GM12878 (cell line): Measurements from ENCODE around the gene PPP1R14B. TPM values are rescaled to one million over a fixed set of nuclear protein-coding genes. Genes with fewer than 3 reads are reported as not detected.

Experiments
- ATF3 ChIP-seq: IDR thresholded peaks from 2 replicates; pipeline ENCODE4 v1.6.1; 2011; ENCODE audit warnings: low read depth, mild to moderate bottlenecking, low read length, moderate library complexity, borderline replicate concordance; ENCODE audit errors: extremely low read depth
- CEBPB ChIP-seq, 2 experiments: fragments of 150-350 bp in 1 of 2; IDR thresholded peaks; 2 replicates each; pipeline ENCODE4 v1.6.1; 2012 to 2014; ENCODE audit warnings: low read depth in 2 of 2, low read length in 2 of 2, borderline replicate concordance in 1 of 2, inconsistent platforms in 1 of 2
- CHD1 ChIP-seq: IDR thresholded peaks from 2 replicates; pipeline ENCODE4 v1.6.1; 2012; ENCODE audit warnings: low read depth, low read length, improper control_type of control experiment
- E2F4 ChIP-seq: IDR thresholded peaks from 2 replicates; pipeline ENCODE4 v1.6.1; 2012; ENCODE audit warnings: low read depth, low read length, improper control_type of control experiment
- EED ChIP-seq: sonication (generic); IDR thresholded peaks from 2 replicates; pipeline ENCODE4 v1.6.1; 2016; ENCODE audit warnings: antibody characterized with exemption, low read depth
- EGR1 ChIP-seq, 2 experiments: IDR thresholded peaks; 1 replicate in 1 of 2; 2 replicates in 1 of 2; pipeline ENCODE4 v1.6.1; 2011 to 2012; ENCODE audit warnings: low read depth in 2 of 2, low read length in 2 of 2, borderline replicate concordance in 1 of 2, mild to moderate bottlenecking in 1 of 2, moderate library complexity in 1 of 2
- ESRRA ChIP-seq: IDR thresholded peaks from 2 replicates; pipeline ENCODE4 v1.6.1; 2012; ENCODE audit warnings: mild to moderate bottlenecking, low read length, improper control_type of control experiment
- PAX5 ChIP-seq: IDR thresholded peaks from 2 replicates; pipeline ENCODE4 v1.6.1; 2011; ENCODE audit warnings: low read depth, low read length, borderline replicate concordance
- PBX3 ChIP-seq: IDR thresholded peaks from 2 replicates; pipeline ENCODE4 v1.6.1; 2011; ENCODE audit warnings: mild to moderate bottlenecking, low read depth, low read length, moderate library complexity; ENCODE audit not compliant: insufficient replicate concordance
- POLR2AphosphoS5 ChIP-seq: IDR thresholded peaks from 2 replicates; pipeline ENCODE4 v1.6.1; 2011; ENCODE audit warnings: mild to moderate bottlenecking, low read length, inconsistent platforms
- POU2F2 ChIP-seq: IDR thresholded peaks from 3 replicates; pipeline ENCODE4 v1.6.1; 2011; ENCODE audit warnings: low read depth, mild to moderate bottlenecking, low read length, borderline replicate concordance
- REST ChIP-seq: IDR thresholded peaks from 2 replicates; pipeline ENCODE4 v1.6.1; 2012; ENCODE audit warnings: mild to moderate bottlenecking, low read depth, low read length
- TBL1XR1 ChIP-seq: IDR thresholded peaks from 2 replicates; pipeline ENCODE4 v1.6.1; 2012; ENCODE audit warnings: low read depth, low read length, improper control_type of control experiment
- ZBED1 ChIP-seq: IDR thresholded peaks from 2 replicates; pipeline ENCODE4 v1.6.1; 2016; ENCODE audit warnings: borderline replicate concordance
- ZBTB33 ChIP-seq: fragments of 450-650 bp; IDR thresholded peaks from 2 replicates; pipeline ENCODE4 v1.6.1; 2017; ENCODE audit warnings: mild to moderate bottlenecking
- polyA plus RNA-seq, 11 experiments: library from polyadenylated mRNA; depleted of rRNA in 4 of 11; unstranded in 6 of 11; stranded (reverse) in 5 of 11; fragments of >200 nt; fragmentation: Nextera tagmentation in 4 of 11; fragmentation: Illumina TruSeq in 1 of 11; extraction: Ambion mirVana in 4 of 11; extraction: Trizol in 1 of 11; gene quantifications; 1 replicate in 1 of 11; 2 replicates in 10 of 11; pipeline versions ENCODE4 v1.2.1 to v1.2.3, GENCODE V29; 2011 to 2016; ENCODE audit warnings: inconsistent platforms in 2 of 11, missing spikeins in 2 of 11, low read depth in 1 of 11
- total RNA-seq, 4 experiments: library from RNA; depleted of rRNA in 3 of 4; stranded (reverse); fragments of >200 nt in 3 of 4; fragmentation: Illumina TruSeq in 1 of 4; extraction: Trizol in 1 of 4; gene quantifications; 2 replicates each; pipeline versions ENCODE4 v1.2.1 to v1.2.3, GENCODE V29; 2013 to 2021

The PPP1R14B gene
- total and polyA plus RNA-seq, 10 of the 15 experiments (the other 5 are each of a cell fraction or from before 2014, with no cell fraction given): 8.4 to 283 (median 124) TPM

GRCh38 chr11:64284962-64285884 is 38.5 kb upstream of the PPP1R14B start, which contains the start of gene GPR137 (continued):
- TF ChIP-seq REST (no peak), CHD1 (no peak), TBL1XR1 (peak; percentile 95; the same call in 1 of the 2 replicates), PBX3 (no peak), CEBPB (IDR thresholded peaks at IDR 0.05; ENCODE audit: borderline replicate concordance in 1 of 2, low read depth in 2 of 2, low read length in 2 of 2) (no peak), ZBED1 (no peak), EGR1 (IDR thresholded peaks at IDR 0.05; ENCODE audit: borderline replicate concordance in 1 of 2, low read depth in 2 of 2, low read length in 2 of 2) (peak; percentile 69 to 99), EED (no peak), ATF3 (no peak), PAX5 (0 out of 2 replicates have a peak, but pooled peaks have one; percentile 17), E2F4 (no peak), POU2F2 (no peak), ESRRA (no peak), POLR2AphosphoS5 (peak; percentile 37; the same call in 1 of the 2 replicates), ZBTB33 (peak; percentile 64; the same call in 1 of the 2 replicates)
